GM21381 (cell line): Measurements from ENCODE around the gene PHACTR1.
"Not testable (repeated sequence)": the region's sequence is repeated elsewhere in the genome, so short reads cannot be mapped to it uniquely, and the experiment has no call there.

Experiments used
- ATAC-seq: cut with Tn5 transposase; IDR thresholded peaks from one replicate; pipeline ENCODE4 v1.9.1; 2021; ENCODE audit warnings: mild to moderate bottlenecking, moderate library complexity; ENCODE audit not compliant: unreplicated experiment

Gene PHACTR1

DNA sequence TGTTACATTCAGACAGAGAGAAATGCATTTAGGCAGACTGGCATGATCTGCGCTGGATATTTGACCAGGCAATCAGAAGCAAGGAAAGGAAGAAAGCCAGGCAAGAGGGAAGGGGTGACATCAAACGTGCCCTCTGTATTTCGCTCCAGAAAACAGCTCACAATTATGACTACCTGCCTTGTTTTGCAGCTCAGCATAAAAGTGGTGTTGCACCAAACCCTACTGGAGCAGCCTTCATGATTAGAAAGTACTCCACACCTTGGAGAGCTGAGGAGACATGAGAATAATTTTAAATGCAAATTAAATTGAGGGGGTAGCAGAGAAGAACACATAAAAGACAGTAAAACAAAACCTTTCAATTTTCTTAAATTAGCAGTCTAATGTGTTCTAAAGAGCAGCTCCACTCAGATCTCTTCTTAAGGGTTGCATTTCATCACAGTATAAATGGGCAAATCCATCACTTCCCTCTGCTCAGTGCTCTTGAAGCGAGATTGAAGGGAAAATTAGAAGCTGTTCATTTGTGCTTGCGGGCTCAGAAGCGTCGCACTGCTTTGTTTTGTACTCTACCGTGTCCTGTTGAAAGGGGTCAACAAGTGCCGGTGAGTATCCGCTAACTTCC is at the start of gene PHACTR1:
Gene PHACTR1 (plus strand): TSS at position 470 of the 619 bp plus-strand sequence.
- no peak for ATAC-seq

DNA sequence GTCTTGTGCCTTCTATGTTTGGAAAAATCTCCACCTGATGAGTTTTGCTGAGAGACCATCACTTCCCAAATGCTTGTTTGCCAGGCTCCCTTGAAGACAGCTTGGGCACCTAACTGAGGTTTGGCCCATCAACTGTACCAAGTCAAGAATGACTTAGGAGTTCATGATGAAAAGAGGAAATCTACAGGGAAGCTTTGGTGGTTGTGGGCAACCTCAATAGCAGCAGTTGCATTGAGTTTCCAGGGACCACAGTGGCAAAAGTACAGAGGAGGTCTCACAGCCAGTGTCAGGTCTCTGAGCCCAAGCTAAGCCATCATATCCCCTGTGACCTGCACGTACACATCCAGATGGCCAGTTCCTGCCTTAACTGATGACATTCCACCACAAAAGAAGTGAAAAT is 49.7 kb upstream of the PHACTR1 start:
- ATAC-seq, result no peak

DNA sequence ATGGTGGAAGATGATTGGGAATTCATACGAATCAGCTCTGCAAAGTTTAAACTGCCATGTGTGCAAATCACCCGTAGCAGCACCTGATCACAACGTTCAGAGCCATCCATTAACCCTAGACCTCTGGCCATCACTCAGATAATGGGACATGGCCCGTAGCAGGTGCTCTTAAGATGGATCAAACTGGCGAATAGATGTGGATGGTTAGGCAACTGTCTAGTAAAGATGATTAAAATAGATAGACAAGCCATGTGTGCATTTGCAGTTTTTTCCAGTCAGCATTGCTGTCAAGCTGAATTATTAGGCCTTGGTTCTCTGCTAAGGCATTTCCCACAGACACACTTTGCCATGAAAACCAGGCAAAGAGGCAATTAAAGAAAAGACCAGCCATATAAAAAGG is 40.6 kb upstream of the PHACTR1 start:
- no peak for ATAC-seq

DNA sequence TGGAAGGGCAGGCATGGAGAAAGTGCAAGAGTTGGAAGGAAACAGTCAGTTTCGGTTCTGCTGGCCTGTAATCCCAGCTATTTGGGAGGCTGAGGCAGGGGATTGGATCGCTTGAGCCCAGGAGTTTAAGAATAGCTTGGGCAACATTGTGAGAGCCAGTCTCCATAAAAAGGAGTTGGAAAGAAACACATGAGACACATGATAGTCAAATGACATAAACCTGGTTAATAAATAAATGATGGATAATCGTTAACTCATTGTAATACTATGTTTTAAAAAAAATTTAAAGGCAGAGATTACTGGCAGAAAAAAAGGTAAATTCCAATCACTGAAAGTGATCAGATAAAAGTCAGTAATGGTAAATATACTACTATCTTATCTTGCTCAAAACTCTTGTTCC is 37.2 kb upstream of the PHACTR1 start:
- ATAC-seq, result no peak

DNA sequence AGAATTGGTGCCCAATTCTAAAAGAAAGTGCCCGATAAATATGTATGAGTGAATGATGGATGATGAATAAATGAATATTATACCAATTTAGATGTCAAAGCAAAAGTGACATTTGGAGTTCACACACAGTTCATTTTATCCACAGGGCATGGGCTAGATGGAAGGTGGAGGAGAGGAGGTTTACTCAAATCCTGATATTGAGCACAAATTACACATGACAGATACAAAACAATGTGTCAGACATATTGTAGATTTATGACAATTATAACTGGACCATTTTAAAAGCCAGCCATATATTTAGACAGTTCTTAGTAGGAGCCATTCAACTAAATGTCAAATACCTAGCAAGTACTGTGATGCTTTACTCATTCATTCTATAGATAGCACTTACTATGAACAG is 23.4 kb upstream of the PHACTR1 start:
- no peak for ATAC-seq

DNA sequence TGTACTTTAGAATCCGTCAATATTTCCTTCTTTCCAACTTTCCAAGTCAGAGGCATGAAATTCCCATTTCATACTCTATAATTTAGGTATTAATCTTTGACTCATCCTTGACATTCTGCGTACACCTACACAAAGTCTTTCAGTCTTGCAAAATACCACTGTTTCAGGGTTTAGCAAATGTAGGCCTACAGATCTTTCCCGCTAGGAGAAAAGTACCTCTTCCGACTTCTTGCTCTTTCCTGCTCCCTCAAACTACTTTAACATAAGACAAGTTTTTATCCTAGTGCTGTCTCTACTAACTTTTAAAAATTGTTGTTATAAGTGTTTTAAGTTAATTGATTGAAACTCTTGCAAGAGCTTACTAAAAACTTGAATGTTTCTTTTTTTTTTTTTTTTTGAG is 18.3 kb upstream of the PHACTR1 start:
- no peak for ATAC-seq

DNA sequence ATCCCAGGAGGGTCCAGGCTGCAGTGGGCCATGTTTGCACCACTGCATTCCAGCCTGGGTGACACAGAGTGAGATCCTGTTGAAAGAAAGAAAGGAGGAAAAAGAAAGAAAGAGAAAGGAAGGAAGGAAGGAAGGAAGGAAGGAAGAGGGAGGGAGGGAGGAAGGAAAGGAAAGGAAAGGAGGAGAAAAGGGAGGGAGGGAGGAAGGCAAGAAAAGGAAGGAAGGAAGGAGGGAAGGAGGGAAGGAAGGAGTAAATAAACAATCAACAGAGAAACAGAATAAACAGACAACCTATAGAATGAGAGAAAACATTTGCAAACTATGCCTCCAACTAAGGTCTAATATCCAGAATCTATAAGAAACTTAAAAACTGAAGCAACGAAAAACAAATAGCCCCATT is 11.6 kb upstream of the PHACTR1 start:
- ATAC-seq, result no peak

GRCh38 chr6:12709116-12709515 is 7.5 kb upstream of the PHACTR1 start:
- ATAC-seq, result no peak

DNA sequence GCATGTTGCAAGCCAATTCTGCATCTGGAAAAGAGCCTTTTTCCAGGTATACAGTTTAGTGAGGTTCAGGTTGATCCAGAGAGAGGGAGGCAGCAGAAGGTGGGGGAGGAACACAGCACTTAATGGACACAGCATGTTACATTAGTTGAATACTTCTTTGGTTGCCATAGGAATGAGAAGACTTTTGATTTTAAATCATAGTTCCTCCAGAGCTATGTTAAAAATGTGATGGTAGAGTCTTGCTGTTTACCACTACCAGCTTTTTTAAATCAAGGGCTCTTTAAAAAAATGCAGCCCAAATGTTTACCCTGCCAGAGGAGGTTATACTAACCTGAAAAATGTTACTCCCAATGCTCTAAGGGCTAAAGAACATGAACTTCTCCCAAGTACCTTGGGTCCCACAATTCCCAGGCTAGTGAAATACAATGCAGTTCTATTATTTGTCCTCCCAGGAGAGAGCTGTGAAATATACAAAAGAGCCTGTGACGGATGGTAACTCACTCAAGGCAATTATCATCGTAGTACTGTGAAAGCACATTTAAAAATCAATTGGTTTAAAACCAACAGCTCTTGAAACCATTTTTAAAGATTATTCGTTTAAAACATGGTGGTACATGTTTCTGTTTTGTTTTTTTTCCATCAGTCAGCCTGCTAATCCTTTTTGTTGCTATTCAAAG is 6.9 kb upstream of the PHACTR1 start:
- ATAC-seq, result no peak

GRCh38 chr6:12710921-12711320 is 5.6 kb upstream of the PHACTR1 start:
- no peak for ATAC-seq

- ATAC-seq, result no peak
Measured at GRCh38 chr6:12714022-12714421, 2.5 kb upstream of the PHACTR1 start.

DNA sequence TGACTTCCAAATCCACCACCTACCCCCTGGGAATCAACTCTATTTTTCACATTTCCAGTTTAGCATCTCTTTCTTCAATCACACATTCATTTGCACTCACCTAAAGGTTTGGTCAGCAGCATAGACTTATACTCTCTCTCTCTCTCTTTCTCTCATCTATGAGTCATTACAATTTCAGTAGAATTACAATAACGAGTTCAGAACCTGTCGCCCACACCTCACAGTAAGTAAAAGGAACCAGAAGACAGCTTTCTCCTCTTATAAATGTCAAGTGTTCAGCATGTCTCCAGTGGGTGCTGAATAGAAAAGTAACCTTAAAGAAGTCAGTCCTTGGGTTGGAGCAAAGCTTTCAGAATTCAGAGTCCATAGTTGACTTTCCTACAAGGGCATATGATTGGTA is 1.1 kb upstream of the PHACTR1 start:
- no peak for ATAC-seq

DNA sequence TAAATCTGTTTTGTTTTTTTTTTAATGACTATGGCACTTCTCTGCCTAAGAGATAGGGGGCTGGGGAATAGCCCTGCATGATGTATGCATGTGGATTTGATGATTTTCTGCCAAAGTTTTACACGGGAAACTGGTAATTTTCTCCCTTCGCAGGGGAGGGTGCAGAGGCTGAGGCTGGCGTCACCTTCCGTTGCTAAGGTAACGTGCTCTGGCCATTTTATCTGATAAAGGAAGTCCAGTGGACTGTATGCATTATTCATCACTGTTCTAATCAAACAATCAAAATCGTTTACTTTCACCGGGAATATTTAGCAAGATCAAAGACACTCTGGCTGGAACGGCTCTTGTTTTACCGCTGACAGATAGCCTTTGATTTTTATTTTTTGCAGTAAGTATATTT is 789 bp downstream of the PHACTR1 start:
- ATAC-seq, result no peak

DNA sequence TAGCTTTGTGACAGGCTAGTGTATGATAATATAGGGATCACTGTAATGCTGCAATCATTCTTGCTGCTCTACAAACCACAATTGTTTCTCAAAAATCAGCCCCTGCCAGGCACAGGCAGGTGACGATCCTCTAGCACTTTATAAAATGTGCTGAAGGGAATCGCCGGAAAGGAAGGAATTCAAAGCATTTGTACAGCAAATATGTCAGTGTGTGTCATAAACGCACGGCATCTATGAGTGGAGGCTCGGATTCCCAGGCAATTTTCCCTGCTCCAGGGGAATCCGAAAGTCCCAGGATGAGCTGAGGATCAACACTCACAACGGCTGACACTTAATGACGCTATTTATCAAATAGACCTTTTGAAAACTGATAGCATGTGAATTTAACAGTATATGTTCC is 1.4 kb downstream of the PHACTR1 start:
- ATAC-seq, result no peak

- no peak for ATAC-seq
Measured at GRCh38 chr6:12719017-12719416, 2.5 kb downstream of the PHACTR1 start.

- ATAC-seq, result no peak
Measured at GRCh38 chr6:12720310-12720709, 3.7 kb downstream of the PHACTR1 start.

DNA sequence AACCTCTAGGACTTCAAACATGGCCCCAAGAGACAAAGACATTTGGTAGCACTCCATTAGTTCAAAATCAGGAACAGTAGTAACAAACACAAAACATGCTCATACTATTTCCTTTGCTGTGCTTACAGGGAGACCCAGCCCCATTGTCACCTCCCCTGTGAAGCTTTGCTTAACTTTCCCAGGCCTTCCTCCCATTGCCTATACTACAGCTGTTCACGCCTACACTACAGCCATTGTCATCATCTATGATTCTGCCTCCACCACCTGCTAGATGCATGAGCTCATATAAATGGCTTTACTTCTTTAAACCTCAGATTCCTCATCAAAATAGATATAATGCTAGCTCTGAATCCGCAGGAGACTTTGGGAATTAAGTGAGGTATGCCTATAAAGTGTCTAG is 8.7 kb downstream of the PHACTR1 start:
- no peak for ATAC-seq

DNA sequence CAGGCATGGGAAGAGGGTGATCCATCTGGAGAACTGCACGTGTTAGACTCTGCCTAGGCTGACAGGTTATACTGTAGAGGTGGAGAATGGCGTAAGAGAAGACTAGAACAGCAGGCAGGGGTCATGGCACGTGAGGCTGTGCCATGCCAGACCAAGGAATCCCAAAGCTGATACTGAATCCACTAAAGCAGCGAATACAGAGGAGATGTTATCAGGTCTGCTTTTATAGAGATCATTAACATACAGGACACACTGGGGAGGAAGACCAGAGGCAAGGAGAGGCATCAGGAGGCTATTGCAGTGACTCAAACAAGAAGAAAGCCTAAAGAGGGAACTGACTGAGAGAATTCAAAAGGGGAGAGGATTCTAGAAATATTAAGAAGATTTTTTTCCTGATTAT is 12.9 kb downstream of the PHACTR1 start:
- no peak for ATAC-seq

DNA sequence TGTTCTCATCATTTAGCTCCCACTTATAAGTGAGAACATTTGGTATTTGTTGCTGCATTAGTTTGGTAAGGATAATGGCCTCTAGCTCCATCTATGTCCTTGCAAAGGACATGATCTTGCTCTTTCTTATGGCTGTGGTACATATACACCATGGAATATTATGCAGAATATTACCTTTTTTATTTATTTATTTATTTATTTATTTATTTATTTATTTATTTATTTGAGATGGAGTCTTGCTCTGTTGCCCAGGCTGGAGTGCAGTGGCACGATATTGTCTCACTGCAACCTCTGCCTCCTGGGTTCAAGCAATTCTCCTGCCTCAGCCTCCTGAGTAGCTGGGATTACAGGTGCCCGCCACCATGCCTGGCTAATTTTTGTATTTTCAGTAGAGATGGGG is 14.2 kb downstream of the PHACTR1 start:
- ATAC-seq, result not testable (repeated sequence)

DNA sequence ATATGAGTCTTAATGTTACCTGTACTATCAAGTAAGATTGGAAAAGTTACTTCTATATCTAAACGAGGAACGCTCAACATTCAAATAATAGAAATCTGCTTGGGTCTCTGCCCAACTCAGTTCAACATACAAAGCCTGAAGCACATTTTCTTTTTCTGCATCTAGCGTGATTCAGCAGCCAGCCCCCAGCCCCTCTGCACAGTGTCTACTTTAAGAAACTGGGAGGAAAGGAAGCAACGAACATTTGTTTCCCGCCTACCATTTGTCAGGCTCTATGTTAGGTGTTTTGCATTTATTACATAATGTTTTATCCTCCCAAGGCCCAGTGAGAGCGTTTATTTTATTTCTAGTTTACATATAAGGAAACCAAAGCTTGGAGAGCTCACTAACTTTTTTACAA is 17.3 kb downstream of the PHACTR1 start:
- ATAC-seq, result no peak

GRCh38 chr6:12735786-12736185 is 19.2 kb downstream of the PHACTR1 start:
- no peak for ATAC-seq

DNA sequence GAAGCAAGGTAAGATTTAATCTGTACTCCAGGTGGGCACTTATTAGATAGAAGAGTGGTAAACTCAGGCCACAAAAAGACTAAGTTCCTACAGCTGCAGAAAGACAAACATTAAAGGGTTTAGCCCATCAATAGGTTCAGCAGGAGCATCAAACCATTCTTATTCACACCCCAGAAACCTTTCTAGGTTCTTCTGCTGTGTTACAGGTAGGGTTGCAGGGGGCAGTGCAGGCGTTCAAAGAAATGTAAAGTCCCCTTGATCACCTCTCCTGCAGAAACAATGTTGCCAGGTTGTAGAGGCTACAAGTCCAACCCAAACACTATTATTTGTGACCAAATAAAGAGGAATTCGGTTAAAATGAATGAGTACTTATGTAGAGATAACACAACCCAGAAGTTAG is 31.8 kb downstream of the PHACTR1 start:
- ATAC-seq, result no peak
